OCI-LY1 (cell line): ENCODE measurements around the gene NCKAP1.

ENCODE experiments used
- H2AFZ ChIP-seq: fragments of 200-600 bp; sonication (generic), shearing (Covaris generic); 2 replicates; pipeline ENCODE4 v1.6.0; 2014; ENCODE audit warnings: antibody characterized with exemption, mild to moderate bottlenecking, low read length
- H3F3A ChIP-seq: fragments of 200-600 bp; sonication (generic), shearing (Covaris generic); 2 replicates; pipeline ENCODE4 v1.6.0; 2014; ENCODE audit warnings: mild to moderate bottlenecking, antibody characterized with exemption, low read length, moderate library complexity; ENCODE audit not compliant: insufficient read depth
- H3K27ac ChIP-seq: fragments of 200-600 bp; sonication (generic); 2 replicates; pipeline ENCODE4 v1.5.1; 2014; ENCODE audit warnings: low read length, mixed run types, mild to moderate bottlenecking, low read depth; ENCODE audit not compliant: poor library complexity, severe bottlenecking
- H3K27me3 ChIP-seq: fragments of 200-600 bp; sonication (generic); 2 replicates; pipeline ENCODE4 v1.6.0; 2014; ENCODE audit warnings: antibody characterized with exemption, mild to moderate bottlenecking, low read length, moderate library complexity; ENCODE audit not compliant: insufficient read depth
- H3K36me3 ChIP-seq: fragments of 200-600 bp; sonication (generic); 2 replicates; pipeline ENCODE4 v1.6.1; 2014; ENCODE audit warnings: mild to moderate bottlenecking, antibody characterized with exemption, low read length, moderate library complexity, mixed read lengths; ENCODE audit not compliant: insufficient read depth
- H3K4me1 ChIP-seq: fragments of 200-600 bp; sonication (generic); 2 replicates; pipeline ENCODE4 v1.5.1; 2014; ENCODE audit warnings: mild to moderate bottlenecking, low read length, moderate library complexity; ENCODE audit not compliant: insufficient read depth, severe bottlenecking
- H3K4me2 ChIP-seq: fragments of 200-600 bp; sonication (generic), shearing (Covaris generic); 2 replicates; pipeline ENCODE4 v1.6.1; 2014; ENCODE audit warnings: low read length
- H3K4me3 ChIP-seq: fragments of 200-600 bp; sonication (generic); 2 replicates; pipeline ENCODE4 v1.5.1; 2014; ENCODE audit warnings: low read length, low read depth, mild to moderate bottlenecking, mixed read lengths; ENCODE audit not compliant: poor library complexity, severe bottlenecking
- H3K79me2 ChIP-seq: fragments of 200-600 bp; shearing (Covaris generic); 2 replicates; pipeline ENCODE4 v1.6.1; 2016; ENCODE audit warnings: mixed run types, low read length, mixed read lengths; ENCODE audit not compliant: insufficient read depth
- H3K9ac ChIP-seq: fragments of 200-600 bp; sonication (generic), shearing (Covaris generic); 2 replicates; pipeline ENCODE4 v1.6.1; 2014; ENCODE audit warnings: mild to moderate bottlenecking, low read length, mixed read lengths
- H3K9me2 ChIP-seq: fragments of 200-600 bp; sonication (generic), shearing (Covaris generic); 2 replicates; pipeline ENCODE4 v1.6.1; 2014; ENCODE audit warnings: low read depth, mild to moderate bottlenecking, low read length, mixed read lengths
- H3K9me3 ChIP-seq: fragments of 200-600 bp; shearing (Covaris generic); 2 replicates; pipeline ENCODE4 v1.6.1; 2014; ENCODE audit warnings: low read length, mixed read lengths
- H4K20me1 ChIP-seq: fragments of 200-600 bp; sonication (generic), shearing (Covaris generic); 2 replicates; pipeline ENCODE4 v1.6.0; 2016; ENCODE audit warnings: mild to moderate bottlenecking, low read length; ENCODE audit not compliant: insufficient read depth
- CTCF ChIP-seq: fragments of 200-600 bp; sonication (generic), shearing (Covaris generic); IDR thresholded peaks from 2 replicates; pipeline ENCODE4 v1.5.1; 2017; ENCODE audit warnings: mild to moderate bottlenecking, antibody characterized with exemption, low read length, moderate library complexity, mixed read lengths
- EZH2 ChIP-seq: fragments of 200-600 bp; sonication (generic), shearing (Covaris generic); IDR thresholded peaks from 2 replicates; pipeline ENCODE4 v1.8.0; 2017; ENCODE audit warnings: borderline replicate concordance, mixed run types, mild to moderate bottlenecking, antibody characterized with exemption, low read length, moderate library complexity, mixed read lengths

Gene NCKAP1

GRCh38 chr2:182937870-182938269 lies 100.4 kb downstream of the NCKAP1 start:
- TF ChIP-seq CTCF: no peak
- no peak for TF ChIP-seq EZH2
- H3K4me2 ChIP-seq: no peak overlapping the region

GRCh38 chr2:182933629-182934028 lies 104.6 kb downstream of the NCKAP1 start:
- Histone ChIP-seq H3K9ac (no peak overlapping the region), H3K9me2 (no peaks in the 10 kb centered on the region), H3K79me2 (no peaks in the 10 kb centered on the region), H3K36me3 (no peaks in the 10 kb centered on the region), H3K4me2 (no peak overlapping the region), H3K4me3 (no peak overlapping the region), H2AFZ (no peak overlapping the region), H3K9me3 (no peaks in the 10 kb centered on the region), H3K4me1 (no peaks in the 10 kb centered on the region), H3F3A (no peaks in the 10 kb centered on the region), H3K27ac (no peak overlapping the region), H3K27me3 (no peaks in the 10 kb centered on the region), H4K20me1 (no peaks in the 10 kb centered on the region)
- no peak for TF ChIP-seq EZH2
- no peak for TF ChIP-seq CTCF

More at GRCh38 chr2:182937870-182938269, 100.4 kb downstream of the NCKAP1 start:
- Histone ChIP-seq H3K36me3 (no peaks in the 10 kb centered on the region), H3K9me3 (no peaks in the 10 kb centered on the region), H3K27ac (no peak overlapping the region), H3F3A (no peaks in the 10 kb centered on the region), H3K79me2 (no peaks in the 10 kb centered on the region), H3K4me3 (no peak overlapping the region), H3K9me2 (no peaks in the 10 kb centered on the region), H2AFZ (no peak overlapping the region), H3K9ac (no peak overlapping the region), H3K27me3 (no peaks in the 10 kb centered on the region), H3K4me1 (no peaks in the 10 kb centered on the region), H4K20me1 (no peaks in the 10 kb centered on the region)

GRCh38 chr2:182929972-182930371 lies 108.3 kb downstream of the NCKAP1 start:
- H3K4me1 ChIP-seq: no peaks in the 10 kb centered on the region
- no peak overlapping the region for H3K27ac ChIP-seq
- H3K36me3 ChIP-seq: no peaks in the 10 kb centered on the region
- no peaks in the 10 kb centered on the region for H3F3A ChIP-seq
- no peaks in the 10 kb centered on the region for H3K79me2 ChIP-seq
- H3K27me3 ChIP-seq: no peaks in the 10 kb centered on the region
- H3K9ac ChIP-seq: no peak overlapping the region
- no peaks in the 10 kb centered on the region for H4K20me1 ChIP-seq
- TF ChIP-seq CTCF: no peak
- TF ChIP-seq EZH2: no peak
- no peak overlapping the region for H2AFZ ChIP-seq
- H3K4me2 ChIP-seq: no peak overlapping the region
- H3K4me3 ChIP-seq: no peak overlapping the region
- H3K9me3 ChIP-seq: no peaks in the 10 kb centered on the region
- H3K9me2 ChIP-seq: no peaks in the 10 kb centered on the region
